GM12878 (cell line): ENCODE data around the gene PPP1R14D. TPM values are rescaled to one million over a fixed set of nuclear protein-coding genes. Genes with fewer than 3 reads are reported as not detected.

Source experiments
- ATAC-seq: fragments of 200-7000 bp; cut with Tn5 transposase; 3 replicates; pipeline ENCODE4 v1.9.1; 2020; ENCODE audit warnings: mild to moderate bottlenecking, moderate library complexity
- BruUV-seq: library from RNA; stranded (reverse); fragments of 400-500 nt; replicated peaks from 2 replicates; lab custom pipeline; 2021; lab: Mats Ljungman, UMichigan
- CTCF ChIA-PET: fragments of 300-600 bp; sonication (Branson Sonifier 250); formaldehyde crosslinking; extraction: SDS; loops from one replicate; lab custom pipeline; 2021; ENCODE audit warnings: inconsistent platforms; lab: Yijun Ruan, JAX
- POLR2A ChIA-PET: fragments of 350-600 bp; formaldehyde crosslinking; extraction: SDS; loops from one replicate; lab custom pipeline; 2021; ENCODE audit warnings: inconsistent platforms; lab: Charles Lee
- RAD21 ChIA-PET: fragments of 300-600 bp; sonication (Branson Sonifier 250); formaldehyde crosslinking; loops from one replicate; lab custom pipeline; 2023; ENCODE audit warnings: antibody characterized with exemption; ENCODE audit not compliant: unreplicated experiment; lab: Charles Lee
- SMC1A ChIA-PET: fragments of 300-600 bp; sonication (Branson Sonifier 250); formaldehyde crosslinking; loops from one replicate; lab custom pipeline; 2023; ENCODE audit not compliant: unreplicated experiment, uncharacterized antibody; lab: Charles Lee
- DNase-seq: peaks from one replicate; pipeline ENCODE4 v3.0.0-alpha.2; 2011; ENCODE audit warnings: low read depth, low spot score
- FAIRE-seq: peaks from 3 replicates; lab custom pipeline; 2011; peaks lifted over from hg19 to GRCh38; lab: Jason Lieb, UNC
- H2AFZ ChIP-seq: 2 replicates; pipeline ENCODE4 v1.6.0; 2011; ENCODE audit warnings: low read depth, low read length, control low read depth; ENCODE audit not compliant: control insufficient read depth
- H3K27ac ChIP-seq: 2 replicates; pipeline ENCODE4 v1.5.1; 2011; ENCODE audit warnings: control low read depth; ENCODE audit not compliant: control insufficient read depth, insufficient read depth
- H3K27me3 ChIP-seq, 2 experiments: replicated peaks in 1 of 2; 2 replicates each; pipeline versions ENCODE4 v1.6.0 to v1.6.1; 2011; ENCODE audit warnings: low read length in 1 of 2; ENCODE audit not compliant: control insufficient read depth in 2 of 2, insufficient read depth in 2 of 2
- H3K36me3 ChIP-seq, 2 experiments: 2 replicates each; pipeline ENCODE4 v1.5.1; 2011; ENCODE audit warnings: low read length in 1 of 2; ENCODE audit not compliant: control insufficient read depth in 2 of 2, insufficient read depth in 2 of 2
- H3K4me1 ChIP-seq: 2 replicates; pipeline ENCODE4 v1.6.1; 2011; ENCODE audit warnings: mild to moderate bottlenecking, low read length, moderate library complexity, mixed read lengths; ENCODE audit not compliant: control insufficient read depth, insufficient read depth
- H3K4me2 ChIP-seq: 2 replicates; pipeline ENCODE4 v1.6.0; 2011; ENCODE audit warnings: control low read depth; ENCODE audit not compliant: control insufficient read depth, insufficient read depth
- H3K4me3 ChIP-seq: fragments of 200-600 bp; sonication (generic); 2 replicates; pipeline ENCODE4 v1.5.1; 2016
- H3K79me2 ChIP-seq: 2 replicates; pipeline ENCODE4 v1.6.0; 2011; ENCODE audit warnings: low read length; ENCODE audit not compliant: control insufficient read depth, insufficient read depth
- H3K9ac ChIP-seq: 2 replicates; pipeline ENCODE4 v1.8.0; 2011; ENCODE audit warnings: low read length, control low read depth, mixed read lengths; ENCODE audit not compliant: control insufficient read depth, insufficient read depth
- H3K9me3 ChIP-seq: replicated peaks from 3 replicates; pipeline ENCODE4 v1.5.1; 2011; ENCODE audit warnings: mild to moderate bottlenecking, low read length; ENCODE audit not compliant: control insufficient read depth, insufficient read depth
- H4K20me1 ChIP-seq: 2 replicates; pipeline ENCODE4 v1.6.0; 2011; ENCODE audit not compliant: control insufficient read depth, insufficient read depth
- ASH2L ChIP-seq: fragments of 300-600, 200-600 bp; sonication (generic); IDR thresholded peaks from 2 replicates; pipeline ENCODE4 v1.6.1; 2017; ENCODE audit warnings: low read depth, mild to moderate bottlenecking, borderline replicate concordance
- IRF4 ChIP-seq: IDR thresholded peaks from 2 replicates; pipeline ENCODE4 v1.6.1; 2011; ENCODE audit warnings: low read depth, low read length
- KLF5 ChIP-seq: fragments of 450-650 bp; IDR thresholded peaks from 2 replicates; pipeline ENCODE4 v1.6.1; 2014; ENCODE audit warnings: mild to moderate bottlenecking; ENCODE audit not compliant: partially characterized antibody
- NRF1 ChIP-seq: conservative IDR thresholded peaks from 2 replicates; pipeline ENCODE4 v1.6.1; 2011; ENCODE audit warnings: mild to moderate bottlenecking, low read depth, low read length, improper control_type of control experiment
- POLR2AphosphoS2 ChIP-seq: IDR thresholded peaks from 2 replicates; pipeline ENCODE4 v1.6.1; 2011; ENCODE audit warnings: low read depth, mild to moderate bottlenecking, low read length, improper control_type of control experiment, moderate library complexity
- RUNX3 ChIP-seq: IDR thresholded peaks from 2 replicates; pipeline ENCODE4 v1.6.1; 2012; ENCODE audit warnings: low read length, inconsistent platforms
- TARDBP ChIP-seq: IDR thresholded peaks from 2 replicates; pipeline ENCODE4 v1.6.1; 2016; ENCODE audit warnings: borderline replicate concordance
- ZNF207 ChIP-seq: fragments of 450-650 bp; IDR thresholded peaks from 2 replicates; pipeline ENCODE4 v1.6.1; 2014; ENCODE audit warnings: antibody characterized with exemption, mild to moderate bottlenecking, borderline replicate concordance
- ZNF217 ChIP-seq: fragments of 450-650 bp; IDR thresholded peaks from 2 replicates; pipeline ENCODE4 v1.6.1; 2017; ENCODE audit warnings: antibody characterized with exemption, mild to moderate bottlenecking
- ZSCAN29 ChIP-seq: fragments of 450-650 bp; IDR thresholded peaks from 2 replicates; pipeline ENCODE4 v1.6.1; 2017; ENCODE audit warnings: mild to moderate bottlenecking, moderate library complexity
- WGBS: methylation state at CpG from one replicate; pipeline ENCODE4 v1.1.6; 2016; ENCODE audit warnings: low lambda C conversion rate; ENCODE audit not compliant: insufficient replicate concordance, insufficient coverage; ENCODE audit errors: missing lambda C conversion rate; 5-methylcytosine and 5-hydroxymethylcytosine counted together
- in situ Hi-C: fragments of 300-500 bp; cut with MboI; formaldehyde crosslinking; loops from 9 replicates; pipeline ENCODE4 v1.14.3; 2018; ENCODE audit warnings: mixed read lengths
- intact Hi-C: fragments of 100-400 bp; cut with micrococcal nuclease; formaldehyde crosslinking; loops from one replicate; pipeline ENCODE4 v1.14.2; 2022; ENCODE audit not compliant: unreplicated experiment
- polyA plus RNA-seq, 11 experiments: library from polyadenylated mRNA; depleted of rRNA in 4 of 11; unstranded in 6 of 11; stranded (reverse) in 5 of 11; fragments of >200 nt; fragmentation: Nextera tagmentation in 4 of 11; fragmentation: Illumina TruSeq in 1 of 11; extraction: Ambion mirVana in 4 of 11; extraction: Trizol in 1 of 11; gene quantifications; 1 replicate in 1 of 11; 2 replicates in 10 of 11; pipeline versions ENCODE4 v1.2.1 to v1.2.3, GENCODE V29; 2011 to 2016; ENCODE audit warnings: inconsistent platforms in 2 of 11, missing spikeins in 2 of 11, low read depth in 1 of 11
- total RNA-seq, 4 experiments: library from RNA; depleted of rRNA in 3 of 4; stranded (reverse); fragments of >200 nt in 3 of 4; fragmentation: Illumina TruSeq in 1 of 4; extraction: Trizol in 1 of 4; gene quantifications; 2 replicates each; pipeline versions ENCODE4 v1.2.1 to v1.2.3, GENCODE V29; 2013 to 2021

The PPP1R14D gene
- total and polyA plus RNA-seq, 10 of the 15 experiments (the other 5 are each of a cell fraction or from before 2014, with no cell fraction given) = 0.10 TPM; not detected in 9

DNA sequence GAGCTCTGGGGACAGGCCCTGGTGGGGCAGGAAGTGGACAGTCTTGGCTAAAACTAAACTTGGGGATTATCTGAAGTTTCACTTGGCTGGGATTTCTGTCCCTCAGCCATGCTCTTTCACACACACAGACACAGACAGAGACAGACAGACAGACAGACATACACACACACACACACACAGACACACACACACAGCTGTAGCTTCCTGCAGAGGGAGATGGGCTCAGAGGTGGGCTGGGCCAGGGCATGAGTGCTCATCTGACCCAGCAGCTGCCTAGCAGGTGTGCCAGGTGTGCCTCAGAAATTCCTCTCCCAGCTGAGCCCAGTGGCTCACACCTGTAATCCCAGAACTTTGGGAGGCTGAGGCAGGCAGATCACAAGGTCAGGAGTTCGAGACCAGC lies 42.2 kb upstream of the PPP1R14D start (continued):
- TF ChIP-seq ZNF217 = no peak
- TF ChIP-seq NRF1 = no peak

GRCh38 chr15:40869686-40870085 lies 41.2 kb upstream of the PPP1R14D start:
- Histone ChIP-seq H3K9me3 (no peaks in the 10 kb centered on the region), H3K79me2 (peaks cover 5% of the 10 kb centered on the region), H3K36me3 (no peaks in the 10 kb centered on the region), H3K4me1 (peaks cover 30% of the 10 kb centered on the region), H3K27ac (no peak overlapping the region), H3K4me2 (no peak overlapping the region), H3K9ac (no peak overlapping the region), H3K4me3 (no peak overlapping the region), H4K20me1 (no peaks in the 10 kb centered on the region), H3K27me3 (no peaks in the 10 kb centered on the region), H2AFZ (no peak overlapping the region)
- in situ Hi-C loops = no loop called here
- BruUV-seq = no TSS peak
- intact Hi-C loops = loop anchor here (10.0 kb wide), 1 partner anchor 275 kb away; the partner anchor contains the start of gene KNL1
- no peak for TF ChIP-seq POLR2AphosphoS2
- no peak for TF ChIP-seq ZNF207
- no peak for TF ChIP-seq ZSCAN29
- no peak for TF ChIP-seq ASH2L
- TF ChIP-seq TARDBP = no peak
- TF ChIP-seq IRF4 = no peak
- no peak for TF ChIP-seq KLF5
- no peak for TF ChIP-seq RUNX3
- 67% methylated on average over 5 of the region's 5 CpGs for WGBS
- RAD21 ChIA-PET = interaction anchor here (1.1 to 14.2 kb wide), 6 partner anchors 8 to 316 kb away, joined by 3 to 551 read pairs (median 14); partner anchors contain the start of gene VPS18
- POLR2A ChIA-PET = interaction anchor here (0.6 to 9.5 kb wide), 6 partner anchors 11 to 556 kb away, joined by 3 to 220 read pairs (median 62); partner anchors contain the start of genes SPINT1 and VPS18
- CTCF ChIA-PET = interaction anchor here (0.7 to 6.0 kb wide), 4 partner anchors 22 to 71 kb away, joined by 3 to 57 read pairs (median 19); partner anchors contain the start of gene VPS18
- SMC1A ChIA-PET = interaction anchor here (0.7 to 14.4 kb wide), 7 partner anchors 9 to 175 kb away, joined by 3 to 454 read pairs (median 17); partner anchors contain the start of genes RAD51 and VPS18
- DNase-seq = no peak
- FAIRE-seq = no peak
- no peak for ATAC-seq
